Keratinocyte (primary cell): ENCODE results near the gene FCER1A. TPM values are rescaled to one million over a fixed set of nuclear protein-coding genes. Genes with fewer than 3 reads are reported as not detected.
A peak's percentile ranks its signal among the peaks of the same experiment; 100 is the strongest.

Experiments
- DNase-seq: peaks from one replicate; pipeline ENCODE4 v3.0.0-alpha.2; 2011; ENCODE audit warnings: low read depth, missing footprints, low spot score
- FAIRE-seq: peaks from 2 replicates; lab custom pipeline; 2011; peaks lifted over from hg19 to GRCh38; lab: Jason Lieb, UNC
- H2AFZ ChIP-seq: 2 replicates; pipeline ENCODE4 v1.6.0; 2012; ENCODE audit warnings: low read length, control low read depth, inconsistent platforms; ENCODE audit not compliant: control insufficient read depth
- H3K27ac ChIP-seq: 2 replicates; pipeline ENCODE4 v1.5.1; 2011; ENCODE audit warnings: low read length; ENCODE audit not compliant: control insufficient read depth, insufficient read depth
- H3K27me3 ChIP-seq: 3 replicates; pipeline ENCODE4 v1.6.0; 2011; ENCODE audit warnings: low read length; ENCODE audit not compliant: control insufficient read depth, insufficient read depth; ENCODE audit errors: extremely low read depth
- H3K36me3 ChIP-seq, 2 experiments: 2 replicates in 1 of 2; 3 replicates in 1 of 2; pipeline ENCODE4 v1.5.1; 2011; ENCODE audit warnings: low read length in 2 of 2, mild to moderate bottlenecking in 1 of 2; ENCODE audit not compliant: control insufficient read depth in 2 of 2, insufficient read depth in 2 of 2; ENCODE audit errors: extremely low read depth in 1 of 2
- H3K4me1 ChIP-seq: 3 replicates; pipeline ENCODE4 v1.5.1; 2011; ENCODE audit warnings: low read length; ENCODE audit not compliant: control insufficient read depth, insufficient read depth; ENCODE audit errors: extremely low read depth
- H3K4me2 ChIP-seq: 3 replicates; pipeline ENCODE4 v1.6.0; 2011; ENCODE audit warnings: low read depth, low read length; ENCODE audit not compliant: control insufficient read depth, insufficient read depth; ENCODE audit errors: extremely low read depth
- H3K4me3 ChIP-seq, 3 experiments: fragments of 200-600 bp in 1 of 3; sonication (generic) in 1 of 3; 2 replicates in 2 of 3; 3 replicates in 1 of 3; pipeline ENCODE4 v1.5.1; 2011 to 2016; ENCODE audit warnings: low read length in 3 of 3, mild to moderate bottlenecking in 3 of 3, control low read depth in 2 of 3, inconsistent platforms in 1 of 3, low read depth in 1 of 3, mixed read lengths in 1 of 3, mixed run types in 1 of 3, moderate library complexity in 1 of 3; ENCODE audit not compliant: control insufficient read depth in 2 of 3, insufficient read depth in 2 of 3; ENCODE audit errors: extremely low read depth in 1 of 3
- H3K79me2 ChIP-seq: 2 replicates; pipeline ENCODE4 v1.6.0; 2012; ENCODE audit warnings: low read length; ENCODE audit not compliant: control insufficient read depth, insufficient read depth
- H3K9ac ChIP-seq: 3 replicates; pipeline ENCODE4 v1.6.0; 2011; ENCODE audit warnings: low read length; ENCODE audit not compliant: control insufficient read depth, insufficient read depth; ENCODE audit errors: extremely low read depth
- H3K9me1 ChIP-seq: 3 replicates; pipeline ENCODE4 v1.6.0; 2011; ENCODE audit warnings: low read length; ENCODE audit not compliant: control insufficient read depth, insufficient read depth; ENCODE audit errors: extremely low read depth
- H3K9me3 ChIP-seq: 2 replicates; pipeline ENCODE4 v1.5.1; 2012; ENCODE audit warnings: low read depth, low read length; ENCODE audit not compliant: control insufficient read depth
- H4K20me1 ChIP-seq: 3 replicates; pipeline ENCODE4 v1.6.0; 2011; ENCODE audit warnings: low read length; ENCODE audit not compliant: control insufficient read depth, insufficient read depth; ENCODE audit errors: extremely low read depth
- EZH2 ChIP-seq: IDR thresholded peaks from one replicate; pipeline ENCODE4 v1.6.1; 2012; ENCODE audit warnings: inconsistent platforms, mild to moderate bottlenecking, low read length, moderate library complexity
- dilution Hi-C: fragments of 300-500 bp; cut with MboI; formaldehyde crosslinking; loops from one replicate; pipeline ENCODE4 v1.7.0; 2020; ENCODE audit warnings: low sequenced_read_pairs; ENCODE audit not compliant: extremely low pct_ligation_motif_present
- polyA plus RNA-seq, 5 experiments: library from polyadenylated mRNA; depleted of rRNA in 3 of 5; stranded (reverse) in 3 of 5; stranded (forward) in 1 of 5; unstranded in 1 of 5; fragments of >200 nt; gene quantifications; 1 replicate in 1 of 5; 2 replicates in 3 of 5; 3 replicates in 1 of 5; pipeline versions ENCODE4 v1.2.1 to v1.2.3, GENCODE V29; 2011 to 2012; ENCODE audit warnings: missing spikeins in 2 of 5, low read depth in 1 of 5, low replicate concordance in 1 of 5
- TF ChIP-seq, protein P1 (sequence below), 3 experiments: IDR thresholded peaks in 1 of 3; conservative IDR thresholded peaks in 1 of 3; optimal IDR thresholded peaks in 1 of 3; 2 replicates in 2 of 3; 3 replicates in 1 of 3; pipeline versions ENCODE3 to v1.5.1; 2011; ENCODE audit warnings: low read length in 3 of 3, mild to moderate bottlenecking in 3 of 3, moderate library complexity in 2 of 3, control low read depth in 1 of 3, inconsistent platforms in 1 of 3; ENCODE audit not compliant: insufficient read depth in 2 of 3; ENCODE audit errors: extremely low read depth in 1 of 3

The FCER1A gene
- polyA plus RNA-seq, 1 donor (not counting 4 experiments of a cell fraction or from before 2014, with no cell fraction given): not detected

DNA sequence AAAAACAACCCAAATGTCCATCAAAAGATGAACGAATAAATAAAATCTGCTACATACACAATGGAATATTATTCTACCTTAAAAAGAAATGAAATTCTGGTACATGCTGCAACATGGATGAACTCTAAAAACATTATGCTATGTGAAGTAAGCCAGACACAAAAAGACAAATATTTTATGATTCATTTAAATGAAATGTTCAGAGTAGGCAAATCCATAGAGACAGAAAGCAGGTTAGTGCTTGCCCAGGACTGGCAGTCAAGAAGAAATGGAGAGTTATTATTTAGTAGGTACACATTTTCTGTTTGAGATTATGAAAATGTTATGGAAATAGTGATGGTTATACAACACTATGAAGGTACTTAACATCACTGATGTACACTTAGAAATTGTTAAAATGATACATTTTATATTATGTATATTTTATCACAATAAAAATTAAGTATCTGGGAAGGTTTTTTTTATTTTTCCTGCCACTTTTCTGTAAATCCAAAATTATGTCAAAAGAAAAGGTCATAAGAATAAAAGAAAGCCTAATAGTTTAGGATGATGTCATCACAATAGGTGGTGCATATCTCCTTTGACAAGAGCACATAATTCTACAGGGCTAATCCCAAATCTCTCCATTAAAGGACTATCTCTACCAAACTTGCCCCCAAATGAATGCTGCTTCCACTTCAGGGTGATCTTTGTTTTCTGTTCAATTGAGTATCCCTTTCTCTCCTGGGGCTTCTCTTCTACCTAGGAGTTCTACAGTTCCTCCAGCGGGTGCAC is 40.2 kb upstream of the FCER1A start:
- H3K36me3 ChIP-seq: no peaks in the 10 kb centered on the region
- dilution Hi-C loops: no loop called here
- no peak overlapping the region for H3K9ac ChIP-seq
- H3K9me1 ChIP-seq: no peaks in the 10 kb centered on the region
- no peaks in the 10 kb centered on the region for H3K9me3 ChIP-seq
- FAIRE-seq: peak; percentile 32
- TF ChIP-seq, protein P1, sequence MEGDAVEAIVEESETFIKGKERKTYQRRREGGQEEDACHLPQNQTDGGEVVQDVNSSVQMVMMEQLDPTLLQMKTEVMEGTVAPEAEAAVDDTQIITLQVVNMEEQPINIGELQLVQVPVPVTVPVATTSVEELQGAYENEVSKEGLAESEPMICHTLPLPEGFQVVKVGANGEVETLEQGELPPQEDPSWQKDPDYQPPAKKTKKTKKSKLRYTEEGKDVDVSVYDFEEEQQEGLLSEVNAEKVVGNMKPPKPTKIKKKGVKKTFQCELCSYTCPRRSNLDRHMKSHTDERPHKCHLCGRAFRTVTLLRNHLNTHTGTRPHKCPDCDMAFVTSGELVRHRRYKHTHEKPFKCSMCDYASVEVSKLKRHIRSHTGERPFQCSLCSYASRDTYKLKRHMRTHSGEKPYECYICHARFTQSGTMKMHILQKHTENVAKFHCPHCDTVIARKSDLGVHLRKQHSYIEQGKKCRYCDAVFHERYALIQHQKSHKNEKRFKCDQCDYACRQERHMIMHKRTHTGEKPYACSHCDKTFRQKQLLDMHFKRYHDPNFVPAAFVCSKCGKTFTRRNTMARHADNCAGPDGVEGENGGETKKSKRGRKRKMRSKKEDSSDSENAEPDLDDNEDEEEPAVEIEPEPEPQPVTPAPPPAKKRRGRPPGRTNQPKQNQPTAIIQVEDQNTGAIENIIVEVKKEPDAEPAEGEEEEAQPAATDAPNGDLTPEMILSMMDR (optimal IDR thresholded peaks at IDR 0.05 in 1 of 3, IDR thresholded peaks at IDR 0.05 in 1 of 3, conservative IDR thresholded peaks at IDR 0.05 in 1 of 3; ENCODE audit: extremely low read depth in 1 of 3, insufficient read depth in 2 of 3, low read length in 3 of 3): no peak
- no peak for TF ChIP-seq EZH2
- peak overlapping the region in 1 of 3 experiments; percentile 38 for H3K4me3 ChIP-seq
- H4K20me1 ChIP-seq: no peaks in the 10 kb centered on the region
- H3K4me1 ChIP-seq: peaks cover 28% of the 10 kb centered on the region
- peak; percentile 17 for DNase-seq
- peak overlapping the region; percentile 83 for H2AFZ ChIP-seq
- H3K79me2 ChIP-seq: no peaks in the 10 kb centered on the region
- H3K4me2 ChIP-seq: peak overlapping the region; percentile 45
- no peaks in the 10 kb centered on the region for H3K27me3 ChIP-seq
- H3K27ac ChIP-seq: peak overlapping the region; percentile 58

DNA sequence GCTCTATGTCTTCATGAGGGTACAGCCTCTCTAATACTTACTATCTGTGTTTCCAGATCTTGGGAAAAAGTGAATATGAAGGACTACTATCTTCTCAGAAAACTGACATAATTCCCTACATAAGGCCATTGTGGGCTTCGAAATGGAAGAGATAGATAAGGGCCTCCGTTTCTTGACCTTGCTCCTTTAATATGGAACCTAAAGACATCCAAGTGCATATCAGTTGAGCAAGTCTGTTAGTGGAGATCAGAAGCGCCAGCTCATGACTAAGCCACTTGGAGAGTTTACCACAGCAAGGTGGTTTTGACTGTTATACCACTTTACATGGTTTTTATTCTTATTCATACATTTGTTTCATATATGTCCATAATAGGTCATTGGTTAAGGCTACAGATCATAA is 35.3 kb upstream of the FCER1A start:
- Histone ChIP-seq H3K79me2 (no peaks in the 10 kb centered on the region), H3K9me1 (no peaks in the 10 kb centered on the region), H3K9ac (no peak overlapping the region), H3K4me2 (no peak overlapping the region), H2AFZ (peak overlapping the region; percentile 71), H3K4me1 (peaks cover 17% of the 10 kb centered on the region), H3K9me3 (no peaks in the 10 kb centered on the region), H3K36me3 (no peaks in the 10 kb centered on the region), H4K20me1 (no peaks in the 10 kb centered on the region), H3K4me3 (no peak overlapping the region), H3K27me3 (no peaks in the 10 kb centered on the region), H3K27ac (no peak overlapping the region)
- dilution Hi-C loops: no loop called here
- no peak for TF ChIP-seq EZH2
- TF ChIP-seq, protein P1 (optimal IDR thresholded peaks at IDR 0.05 in 1 of 3, IDR thresholded peaks at IDR 0.05 in 1 of 3, conservative IDR thresholded peaks at IDR 0.05 in 1 of 3; ENCODE audit: extremely low read depth in 1 of 3, insufficient read depth in 2 of 3, low read length in 3 of 3): no peak
- no peak for FAIRE-seq
- no peak for DNase-seq
